ENCODE data around the gene ZNF444. TPM values are rescaled to one million over a fixed set of nuclear protein-coding genes. Genes with fewer than 3 reads are reported as not detected.
"Not testable (repeated sequence)": the region's sequence is repeated elsewhere in the genome, so short reads cannot be mapped to it uniquely, and the experiment has no call there.

The ZNF444 gene
- total RNA-seq, 2 donors from 2014 or later, result 28.2 to 31.0 TPM

DNA sequence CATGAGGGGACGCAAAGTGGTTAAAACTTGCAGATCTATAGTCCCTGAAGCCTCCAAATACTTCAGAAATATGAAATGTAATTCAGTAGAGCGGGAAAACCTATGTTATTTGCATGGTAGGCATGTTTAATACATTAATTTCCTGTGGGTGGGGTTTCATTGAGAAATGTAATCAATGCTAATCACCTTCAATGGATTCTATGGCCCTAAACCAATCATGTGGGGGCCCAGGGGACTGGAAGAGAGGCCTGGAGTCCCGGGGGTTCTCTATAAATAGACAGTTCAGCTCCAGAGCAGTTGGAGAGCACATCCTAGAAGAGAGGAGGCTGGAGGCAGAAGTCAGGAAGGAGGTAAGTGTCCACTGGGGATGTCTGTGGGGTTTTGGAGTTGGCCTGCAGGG, 60.9 kb downstream of the ZNF444 start, which contains the start of gene ZSCAN5C:
Gene ZSCAN5C, plus strand, starts transcription at position 301 of the 400 bp plus-strand sequence. CDS start 3,641 bp downstream, outside the sequence.
- ATAC-seq (ENCODE audit: insufficient number of reproducible peaks, low FRiP score, low read depth) (no peak), DNase-seq (ENCODE audit: low spot score) (no peak)
- no peak within 1 kb of the TSS for H3K4me3 ChIP-seq
- no peaks in the 10 kb centered on the region for H3K9me3 ChIP-seq
- H3K36me3 ChIP-seq, result no peaks in the 10 kb centered on the region
- TF ChIP-seq CTCF (IDR thresholded peaks at IDR 0.05), result no peak
- no peaks in the 10 kb centered on the region for H3K4me1 ChIP-seq (ENCODE audit: control insufficient read depth in 1 of 2, low read depth in 2 of 2)
- H3K27ac ChIP-seq, result no peak within 1 kb of the TSS
- no peaks in the 10 kb centered on the region for H3K27me3 ChIP-seq (replicated peaks; ENCODE audit: insufficient read depth)

GRCh38 chr19:56207581-56207980, 66.5 kb downstream of the ZNF444 start:
- not testable (repeated sequence) for ATAC-seq (ENCODE audit: insufficient number of reproducible peaks, low FRiP score, low read depth); H3K9me3 ChIP-seq; H3K4me1 ChIP-seq (ENCODE audit: control insufficient read depth in 1 of 2, low read depth in 2 of 2); H3K27ac ChIP-seq; H3K27me3 ChIP-seq (replicated peaks; ENCODE audit: insufficient read depth); H3K36me3 ChIP-seq; H3K4me3 ChIP-seq; DNase-seq (ENCODE audit: low spot score)

DNA sequence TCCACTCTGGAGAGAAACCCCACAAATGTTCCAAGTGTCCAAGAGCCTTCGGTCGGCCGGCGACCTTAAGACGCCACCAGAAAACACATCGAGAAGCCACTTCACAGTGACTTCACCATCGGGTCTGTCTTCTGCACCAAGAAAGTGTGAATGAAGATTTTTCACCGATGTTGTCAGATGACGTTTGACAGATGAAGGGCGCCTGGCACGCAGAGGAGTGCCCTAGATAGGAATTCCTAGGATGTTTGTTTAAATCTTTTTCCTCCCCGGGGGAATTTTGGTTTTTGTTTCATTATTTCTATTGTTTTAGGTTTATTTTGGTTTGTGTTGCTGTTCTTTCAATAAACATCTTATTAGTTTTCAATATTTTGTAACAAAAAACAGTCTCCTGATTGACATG, 68.0 kb downstream of the ZNF444 start:
- H3K27me3 ChIP-seq (replicated peaks; ENCODE audit: insufficient read depth), result no peaks in the 10 kb centered on the region
- no peak for TF ChIP-seq CTCF (IDR thresholded peaks at IDR 0.05)
- H3K9me3 ChIP-seq, result no peaks in the 10 kb centered on the region
- H3K36me3 ChIP-seq, result no peaks in the 10 kb centered on the region
- no peak for DNase-seq (ENCODE audit: low spot score)
- H3K4me1 ChIP-seq (ENCODE audit: control insufficient read depth in 1 of 2, low read depth in 2 of 2), result no peaks in the 10 kb centered on the region
- H3K27ac ChIP-seq, result no peak overlapping the region
- H3K4me3 ChIP-seq, result no peak overlapping the region
- no peak for ATAC-seq (ENCODE audit: insufficient number of reproducible peaks, low FRiP score, low read depth)

- not testable (repeated sequence) for H3K27ac ChIP-seq; H3K9me3 ChIP-seq; ATAC-seq (ENCODE audit: insufficient number of reproducible peaks, low FRiP score, low read depth); H3K36me3 ChIP-seq; H3K4me1 ChIP-seq (ENCODE audit: control insufficient read depth in 1 of 2, low read depth in 2 of 2); H3K27me3 ChIP-seq (replicated peaks; ENCODE audit: insufficient read depth); H3K4me3 ChIP-seq; DNase-seq (ENCODE audit: low spot score)
Measured at GRCh38 chr19:56210036-56210435, 68.9 kb downstream of the ZNF444 start.

Other genes starting within 250 kb of the ZNF444 start
- gene NLRP13, start 209.0 kb upstream of the ZNF444 start, total RNA-seq, result not detected
- not detected for gene NLRP8, start 193.5 kb upstream of the ZNF444 start, total RNA-seq
- not detected for gene NLRP5, start 154.5 kb upstream of the ZNF444 start, total RNA-seq
- gene ZNF787, start 20.0 kb upstream of the ZNF444 start, total RNA-seq, result 10 to 100 TPM; 13.4 to 18.7 TPM
- gene GALP, start 34.7 kb downstream of the ZNF444 start, total RNA-seq, result not detected
- not detected for gene ZSCAN5B, start 56.5 kb downstream of the ZNF444 start, total RNA-seq
- not detected for gene ZSCAN5C, start 61.0 kb downstream of the ZNF444 start, total RNA-seq
- gene EDDM13, start 131.5 kb downstream of the ZNF444 start, total RNA-seq, result not detected
- 10 to 100 TPM in 1 of 2 donors, 1 to 10 TPM in 1; 7.3 to 11.9 TPM for gene ZSCAN5A, start 173.6 kb downstream of the ZNF444 start, total RNA-seq

Measured in thoracic aorta (tissue), 2 donors.